ENCODE measurements around the gene MAP3K2.
A peak's percentile ranks its signal among the peaks of the same experiment; 100 is the strongest.

MAP3K2 gene

DNA sequence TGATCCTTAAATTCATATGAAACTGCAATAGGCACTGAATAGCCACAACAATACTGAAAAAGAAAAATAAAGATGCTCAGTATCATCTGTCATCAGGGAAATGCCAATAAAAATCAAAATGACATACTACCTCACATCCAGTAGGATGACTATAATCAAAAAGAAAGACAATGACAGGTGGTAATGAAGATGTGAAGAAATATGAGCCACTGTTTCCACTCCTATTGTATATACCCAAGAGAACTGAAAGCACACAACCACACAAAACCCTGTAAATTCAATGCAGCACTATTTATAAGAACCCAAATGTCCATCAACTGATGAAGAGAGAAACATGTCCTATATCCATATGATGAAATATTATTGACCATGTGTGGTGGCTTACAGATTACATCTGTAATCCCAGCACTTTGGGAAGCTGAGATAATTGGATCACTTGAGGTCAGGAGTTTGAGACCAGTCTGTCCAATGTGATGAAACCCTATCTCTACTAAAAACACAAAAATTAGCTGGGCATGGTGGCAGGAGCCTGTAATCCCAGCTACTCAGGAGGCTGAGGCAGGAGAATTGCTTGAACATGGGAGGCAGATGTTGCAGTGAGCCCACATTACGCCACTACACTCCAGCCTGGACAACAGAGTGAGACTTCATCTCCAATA lies 39.9 kb downstream of the MAP3K2 start:
- no peak for DNase-seq

DNA sequence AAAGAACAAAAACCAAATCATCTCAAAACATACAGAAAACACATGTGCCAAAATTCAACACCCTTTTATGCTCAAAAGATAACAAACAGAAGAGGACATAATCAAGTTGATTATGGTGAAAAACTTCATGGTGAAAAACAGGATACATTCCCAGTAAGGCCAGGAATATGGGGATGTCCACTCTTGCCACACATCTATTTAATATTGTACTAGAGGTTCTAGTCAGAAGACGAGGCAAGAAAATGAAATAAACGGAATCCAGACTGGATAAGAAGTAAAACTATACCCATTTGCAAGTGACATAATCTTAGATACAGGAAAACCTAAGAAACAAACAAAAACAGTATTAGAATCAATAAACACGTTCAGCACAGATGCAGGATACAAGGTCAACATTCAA lies 40.8 kb downstream of the MAP3K2 start:
- DNase-seq, result no peak

DNA sequence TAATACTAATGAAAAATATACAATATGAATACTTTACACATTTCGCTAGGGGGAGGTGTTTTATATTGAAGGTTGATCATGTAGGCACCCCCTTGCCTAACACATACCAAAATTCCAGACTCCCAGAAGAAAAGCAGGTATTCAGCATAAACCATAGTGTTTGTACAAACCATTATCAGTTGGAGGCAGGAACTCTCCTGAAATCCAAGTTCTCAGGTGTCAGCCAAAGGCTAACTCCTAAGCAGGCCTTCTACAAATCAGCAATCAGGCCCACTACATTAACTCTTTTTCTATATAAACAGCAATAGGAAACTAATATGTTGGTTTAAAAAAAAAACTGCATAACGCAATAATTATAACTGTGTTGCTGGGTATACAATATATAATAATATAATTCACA lies 44.5 kb downstream of the MAP3K2 start:
- DNase-seq, result no peak

DNA sequence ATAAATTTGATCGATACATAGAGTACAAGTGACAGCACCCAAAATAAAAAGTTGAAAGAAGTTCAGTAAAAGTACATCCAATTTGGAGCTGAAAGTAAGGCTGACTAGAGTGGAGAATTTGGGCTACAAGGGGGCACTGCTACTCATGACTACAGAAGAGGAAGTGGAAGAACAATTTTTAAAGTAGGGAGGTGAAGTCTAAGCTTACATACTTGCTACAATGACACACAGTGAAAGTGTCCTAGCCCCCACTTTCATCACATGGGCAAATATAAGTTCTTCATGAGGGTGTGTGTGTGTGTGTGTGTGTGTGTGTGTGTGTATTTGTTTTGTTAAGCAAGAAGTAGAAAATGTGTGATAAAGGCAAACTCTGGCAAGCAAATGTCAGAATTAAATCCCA lies 45.7 kb downstream of the MAP3K2 start:
- peak; percentile 14 for DNase-seq

DNA sequence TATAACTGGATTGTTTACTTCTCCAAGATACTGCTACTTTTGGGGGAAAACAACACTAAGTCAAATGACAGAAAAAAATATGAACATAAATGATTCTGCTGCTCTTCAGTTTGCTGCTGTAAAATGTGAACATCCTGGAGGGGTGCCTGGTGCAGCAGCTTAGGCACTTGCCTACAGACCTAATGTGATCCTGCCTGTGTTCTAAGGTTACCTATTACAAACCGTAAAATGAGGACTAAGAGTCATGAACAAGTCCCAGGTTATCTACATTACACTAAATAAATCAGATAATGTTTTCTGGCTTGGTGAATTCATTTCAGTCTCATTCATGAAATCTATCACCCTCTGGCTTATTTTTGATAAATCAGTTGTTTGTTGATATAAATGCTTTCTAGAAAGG lies 55.4 kb downstream of the MAP3K2 start:
- DNase-seq, result no peak

DNA sequence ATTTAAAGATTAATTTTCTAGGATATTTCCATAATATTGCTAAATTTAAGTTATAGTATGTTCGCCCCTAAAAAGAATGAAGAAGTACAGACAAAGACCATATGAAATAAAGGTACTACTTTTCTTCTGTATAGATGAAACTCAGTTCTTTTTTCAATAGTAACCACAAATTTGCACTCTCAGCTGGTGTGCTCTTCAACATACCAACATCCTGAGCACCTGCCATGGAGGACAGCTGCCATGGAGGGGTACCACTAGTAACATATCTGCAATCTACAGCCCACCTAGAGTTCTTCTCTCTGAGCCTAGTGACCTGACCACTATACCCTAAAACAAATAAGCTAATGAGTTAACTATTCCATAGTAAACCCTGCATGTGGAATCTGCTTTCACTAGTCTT lies 57.0 kb downstream of the MAP3K2 start:
- DNase-seq, result no peak

DNA sequence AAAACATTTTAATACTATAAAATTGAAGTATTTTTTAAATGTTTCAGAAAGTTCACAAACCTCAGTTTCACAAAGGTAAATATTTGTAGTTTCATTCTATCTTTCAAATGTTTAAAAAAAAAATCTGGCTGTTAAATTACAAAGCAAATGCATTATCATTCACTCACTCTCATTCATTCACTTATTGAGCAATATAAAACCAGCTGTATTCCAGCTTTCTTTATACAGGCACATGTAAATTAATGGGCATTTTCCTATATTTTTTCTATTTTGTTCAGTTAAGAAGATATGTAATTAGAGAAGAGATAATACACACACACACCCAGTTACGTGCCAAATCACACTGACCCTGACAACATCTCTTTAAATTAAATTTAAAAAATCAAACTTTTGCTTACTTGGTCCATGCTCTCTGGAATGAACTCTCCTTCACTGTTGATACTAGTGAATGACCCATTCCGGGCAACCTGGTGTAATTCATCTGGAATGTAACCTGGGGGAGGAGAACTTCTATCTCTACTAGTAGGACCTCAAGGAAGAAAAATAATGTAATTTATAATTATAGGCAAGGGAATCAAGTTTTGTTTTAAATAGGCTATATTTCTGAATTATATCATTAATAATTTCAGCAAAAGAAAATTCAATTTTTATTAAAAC lies 61.4 kb downstream of the MAP3K2 start:
- no peak for DNase-seq

DNA sequence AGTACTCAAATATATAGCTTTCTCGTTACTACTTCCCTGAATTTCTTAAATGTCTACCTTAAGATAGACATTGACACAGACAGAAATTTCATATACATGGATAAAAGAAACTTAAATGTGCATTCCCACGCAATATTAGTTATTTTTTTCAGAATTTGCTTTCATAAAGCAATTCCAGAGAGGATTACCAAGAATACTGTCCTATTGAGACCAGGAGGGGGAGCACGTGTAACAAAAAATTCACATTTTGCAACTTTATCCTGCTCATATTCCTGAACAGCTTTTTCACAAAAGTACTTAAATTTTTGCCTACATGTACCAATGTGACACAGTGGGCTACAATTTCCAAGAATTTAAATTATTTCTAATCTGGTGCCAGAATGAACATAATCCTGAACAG lies 63.1 kb downstream of the MAP3K2 start:
- DNase-seq, result no peak

DNA sequence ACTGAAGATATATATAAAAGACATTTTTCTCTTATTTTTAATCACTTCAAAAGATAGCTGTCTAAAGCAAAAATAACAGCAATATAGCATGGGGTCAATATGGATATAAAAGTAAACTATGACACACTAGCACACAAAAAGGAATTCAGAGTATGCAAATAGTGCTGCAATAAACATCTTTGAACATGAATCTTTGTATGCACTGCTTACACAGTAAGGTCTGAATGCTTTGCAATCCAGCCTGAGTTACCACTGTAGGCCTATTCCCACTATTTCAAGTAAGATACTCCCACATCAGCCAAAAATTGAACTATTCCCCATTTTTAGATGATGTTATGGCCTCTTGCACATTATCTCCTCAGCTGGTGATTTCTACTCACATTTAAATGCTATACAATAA lies 66.5 kb downstream of the MAP3K2 start:
- DNase-seq, result no peak

DNA sequence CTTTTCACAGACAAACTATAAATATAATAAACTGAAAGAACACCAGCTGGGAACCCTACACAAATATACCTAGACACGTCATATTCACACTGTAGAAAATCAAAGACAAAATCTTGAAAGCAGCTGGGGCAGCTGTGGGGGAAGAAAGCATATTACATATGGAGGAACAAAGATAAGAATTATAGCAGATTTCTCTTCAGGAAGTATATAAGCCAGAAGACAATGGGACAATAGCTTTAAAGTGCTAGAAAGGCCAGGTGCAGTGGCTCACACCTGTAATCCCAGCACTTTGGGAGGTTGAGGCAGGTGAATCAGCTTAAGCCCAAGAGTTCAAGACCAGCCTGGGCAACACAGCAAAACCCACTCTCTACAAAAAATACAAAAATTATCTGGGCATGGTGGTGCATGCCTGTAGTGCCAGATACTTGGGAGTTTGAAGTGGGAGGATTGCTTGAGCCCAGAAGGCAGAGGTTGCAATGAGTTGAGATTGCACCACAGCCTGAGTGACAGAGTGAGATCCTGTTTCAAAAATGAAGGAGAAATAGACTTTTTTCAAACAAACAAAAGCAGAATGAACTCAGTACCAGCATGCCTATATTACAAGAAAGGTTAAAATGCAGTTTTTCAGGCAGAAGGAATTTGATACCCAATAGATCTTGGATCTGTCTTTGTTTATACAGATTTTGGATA lies 67.0 kb downstream of the MAP3K2 start:
- DNase-seq, result no peak

DNA sequence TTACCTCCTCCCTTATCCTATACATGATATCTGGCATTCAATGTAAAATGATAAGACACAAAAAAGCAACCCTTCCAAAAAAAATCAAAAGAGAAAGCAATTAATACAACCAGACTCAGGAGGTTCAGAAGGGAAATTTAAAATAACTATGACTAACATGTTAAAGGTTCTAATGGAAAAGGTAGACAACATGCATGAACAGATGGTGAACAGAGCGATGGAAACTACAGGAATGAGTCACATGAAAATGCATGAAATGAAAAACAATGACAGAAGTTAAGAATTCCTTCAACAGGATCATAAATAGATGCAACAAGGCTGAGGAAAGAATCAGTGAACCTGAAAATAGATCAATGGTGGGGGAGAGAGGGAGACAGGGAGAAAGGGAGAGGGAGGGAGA lies 67.7 kb downstream of the MAP3K2 start:
- no peak for DNase-seq

DNA sequence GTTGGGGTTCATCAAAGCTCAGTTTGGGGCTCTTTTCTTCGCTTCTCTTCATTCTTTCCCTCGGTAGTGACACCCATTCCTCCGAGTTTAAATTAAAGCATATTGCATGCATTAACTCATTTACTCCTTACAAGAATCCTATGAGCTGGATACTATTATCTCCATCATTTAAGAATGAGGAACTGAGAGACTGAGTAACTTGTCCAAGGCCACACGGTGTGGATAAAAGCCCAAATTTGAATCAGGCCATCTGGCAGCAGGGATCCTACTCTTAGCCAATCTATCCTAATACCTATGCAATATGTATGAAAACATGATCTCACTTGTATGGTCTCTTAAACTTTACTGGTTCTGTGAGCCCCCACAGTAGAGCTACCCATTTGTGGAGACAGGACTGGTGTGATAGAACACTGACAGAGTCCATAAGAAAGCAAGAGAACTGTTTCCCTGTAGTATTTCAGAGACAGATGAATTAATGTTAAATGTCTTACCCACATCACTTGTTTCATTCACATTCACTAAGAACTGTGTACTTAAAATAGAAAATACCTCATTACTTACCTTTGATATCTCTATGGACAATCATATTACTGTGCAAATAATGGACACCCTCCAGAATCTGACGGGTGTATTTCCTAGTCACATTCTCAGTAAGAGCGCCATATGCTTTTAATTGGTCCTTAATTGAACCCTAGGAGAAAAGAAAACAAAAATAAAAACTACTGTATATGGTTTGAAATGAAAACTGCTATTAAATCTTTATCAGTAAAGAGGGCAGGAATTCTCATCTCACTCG lies 73.4 kb downstream of the MAP3K2 start:
- no peak for DNase-seq

DNA sequence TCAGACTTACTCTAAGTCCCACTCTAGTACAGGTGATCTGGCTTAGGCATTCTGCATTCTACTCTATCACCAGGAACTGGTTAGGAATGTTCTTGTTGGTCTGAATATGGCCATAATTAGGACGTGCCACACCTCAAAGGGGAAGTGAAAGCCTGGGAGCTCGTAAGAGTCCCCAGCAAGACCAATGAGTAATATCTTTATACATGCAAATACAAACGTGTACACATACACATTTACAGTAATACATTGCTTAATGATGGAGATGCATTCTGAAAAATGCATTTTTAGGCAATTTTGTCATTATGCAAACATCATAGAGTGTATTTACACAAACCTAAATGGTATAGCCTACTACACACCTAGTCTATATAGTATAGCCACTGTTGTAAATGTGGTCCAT lies 74.4 kb downstream of the MAP3K2 start:
- DNase-seq, result peak; percentile 57

DNA sequence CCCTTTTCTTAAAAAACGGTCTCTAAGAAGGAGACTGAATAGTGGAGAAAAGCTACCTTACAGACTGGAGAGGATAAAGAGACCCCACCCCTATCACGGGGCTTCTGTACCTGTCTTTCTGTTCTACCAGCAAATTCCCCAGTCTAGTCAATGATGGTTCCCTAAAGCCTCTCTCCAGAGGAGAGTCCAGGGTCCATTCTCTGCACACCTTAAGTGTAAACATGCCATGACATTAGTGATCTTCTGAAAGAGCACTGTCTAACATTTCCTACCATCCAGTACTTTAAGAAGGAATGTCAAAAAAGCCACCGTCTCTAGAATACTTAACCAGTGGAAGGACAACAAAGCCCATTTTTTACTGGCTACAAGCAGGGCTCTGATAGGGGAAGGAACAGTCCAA lies 76.8 kb downstream of the MAP3K2 start:
- DNase-seq, result no peak

DNA sequence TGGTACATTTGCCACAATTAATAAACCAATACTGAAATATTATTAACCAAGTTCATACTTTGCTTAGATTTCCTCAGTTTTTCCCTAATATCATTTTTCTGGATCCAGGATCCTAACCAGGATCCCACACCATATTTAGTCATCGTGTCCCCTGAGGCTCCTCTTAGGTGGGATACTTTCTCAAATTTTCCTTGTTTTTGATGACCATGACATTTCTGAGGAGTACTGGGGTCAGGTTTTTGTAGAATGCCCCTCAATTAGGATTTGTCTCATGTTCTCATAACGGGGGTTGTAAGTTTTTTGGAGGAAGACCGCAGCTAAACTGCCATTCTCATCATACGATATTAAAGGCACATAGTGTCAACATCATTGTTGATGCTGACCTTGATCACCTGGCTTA lies 78.3 kb downstream of the MAP3K2 start:
- DNase-seq, result no peak

DNA sequence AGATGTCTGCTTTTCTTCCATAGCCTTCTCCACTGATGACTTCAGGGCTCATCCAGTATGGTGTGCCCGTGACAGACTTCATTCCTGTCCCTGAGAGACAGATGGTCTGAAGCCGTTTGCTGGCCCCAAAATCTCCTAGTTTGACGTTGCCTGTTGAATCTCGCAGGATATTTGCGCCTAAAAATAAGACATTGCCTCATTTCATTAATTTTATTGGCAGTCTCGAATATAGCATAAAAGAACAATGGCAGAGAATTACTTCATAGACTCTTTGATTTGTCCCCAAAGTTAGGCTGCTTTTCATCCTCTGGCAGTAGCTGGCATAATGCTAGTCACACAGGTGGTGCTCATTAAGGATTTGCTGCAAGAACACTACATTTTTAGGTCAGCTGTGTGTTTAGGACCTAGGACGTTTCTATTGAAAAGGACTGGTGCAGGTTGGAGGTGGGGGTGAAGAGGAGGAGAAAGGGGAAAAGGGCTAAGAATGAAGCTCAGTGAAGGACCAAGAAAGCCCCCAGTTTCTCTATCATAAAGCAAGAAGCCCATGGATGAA lies 79.1 kb downstream of the MAP3K2 start:
- no peak for DNase-seq

DNA sequence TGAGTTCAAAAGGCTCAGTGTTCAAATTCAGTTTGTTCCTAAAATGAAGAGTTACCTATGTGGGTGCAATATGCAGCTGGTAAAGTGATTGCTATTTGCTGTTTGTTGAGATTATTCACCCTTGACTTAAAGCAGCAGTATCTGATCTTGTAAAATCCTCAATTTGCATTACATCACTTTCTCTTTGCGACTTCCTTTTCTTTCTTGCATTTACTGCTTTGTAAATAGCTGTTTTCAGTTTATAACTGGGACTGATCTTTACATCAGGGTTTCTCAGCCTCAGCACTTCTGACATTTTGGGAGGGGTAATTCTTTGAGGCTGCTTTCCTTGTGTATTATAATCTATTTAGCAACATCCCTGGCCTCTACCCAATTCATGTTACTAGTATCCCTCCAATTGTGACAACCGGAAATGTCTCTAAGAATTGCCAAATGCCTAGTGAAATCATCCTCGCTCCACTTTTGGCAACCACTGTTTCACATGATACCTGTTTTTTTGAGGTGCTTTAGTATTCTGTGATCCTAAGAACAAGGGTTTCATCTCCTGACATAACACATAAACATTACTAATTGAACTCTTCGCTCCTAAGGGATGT lies 81.7 kb downstream of the MAP3K2 start:
- no peak for DNase-seq

DNA sequence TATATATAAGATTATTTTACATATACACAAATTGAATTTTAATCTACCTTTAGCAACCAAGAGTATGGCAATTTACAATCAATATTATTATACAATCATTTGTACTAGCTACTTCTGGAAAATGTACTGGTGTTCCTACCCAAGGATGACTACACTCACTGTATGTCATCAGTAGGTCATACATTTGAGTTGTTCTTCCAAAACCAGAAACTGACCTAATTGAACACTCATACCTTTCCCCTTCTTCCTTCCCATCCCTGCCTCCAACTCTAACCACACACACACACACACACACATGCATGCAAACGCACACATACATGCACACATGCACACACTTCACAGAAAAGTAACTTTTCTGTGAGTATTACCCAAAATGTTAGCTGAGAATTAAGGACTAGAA lies 85.6 kb downstream of the MAP3K2 start:
- DNase-seq, result no peak

DNA sequence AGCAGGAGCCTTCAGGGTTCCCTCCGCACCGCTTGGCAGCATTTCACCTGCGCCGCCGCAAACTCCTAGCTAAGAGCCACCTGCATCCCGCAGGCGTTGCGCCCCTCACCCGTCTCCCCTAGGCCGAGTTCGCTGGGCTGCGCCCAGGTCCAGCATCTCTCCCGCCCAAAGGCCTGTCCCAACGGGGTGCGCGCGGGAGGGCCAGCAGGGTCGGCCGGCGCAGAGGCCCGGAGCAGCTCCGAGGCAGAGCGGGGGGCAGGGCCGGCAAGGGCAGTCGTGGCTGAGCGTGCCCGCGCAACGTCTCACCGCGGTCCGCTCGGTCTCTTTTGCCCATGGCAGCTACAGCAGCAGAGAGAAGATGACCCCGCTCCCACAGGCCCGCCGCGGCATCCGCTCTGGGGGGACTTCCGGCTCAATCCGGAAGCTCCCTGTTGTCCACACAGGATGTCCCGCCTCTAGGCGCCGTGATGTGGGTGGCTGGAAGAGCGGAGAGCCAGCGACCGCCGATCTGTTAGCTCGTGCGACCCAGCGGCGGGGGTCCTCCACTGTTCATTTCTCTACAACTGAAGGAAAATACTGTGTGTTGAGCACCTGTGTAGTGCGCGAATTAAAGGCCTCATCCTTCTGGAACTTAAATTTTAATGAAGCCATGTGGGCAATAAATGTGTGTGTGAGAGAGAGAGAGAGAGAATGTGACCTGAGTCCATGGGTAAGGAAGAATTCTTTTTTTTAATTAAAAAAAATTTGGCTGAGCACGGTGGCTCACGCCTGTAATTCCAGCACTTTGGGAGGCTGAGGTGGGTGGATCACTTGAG lies 93.8 kb downstream of the MAP3K2 start, which contains the start of gene ERCC3:
Gene ERCC3, minus strand, starts transcription at position 397 of the 815 bp plus-strand sequence. Its CDS starts 63 bp downstream, at position 334.
- peak; percentile 26 for DNase-seq

DNA sequence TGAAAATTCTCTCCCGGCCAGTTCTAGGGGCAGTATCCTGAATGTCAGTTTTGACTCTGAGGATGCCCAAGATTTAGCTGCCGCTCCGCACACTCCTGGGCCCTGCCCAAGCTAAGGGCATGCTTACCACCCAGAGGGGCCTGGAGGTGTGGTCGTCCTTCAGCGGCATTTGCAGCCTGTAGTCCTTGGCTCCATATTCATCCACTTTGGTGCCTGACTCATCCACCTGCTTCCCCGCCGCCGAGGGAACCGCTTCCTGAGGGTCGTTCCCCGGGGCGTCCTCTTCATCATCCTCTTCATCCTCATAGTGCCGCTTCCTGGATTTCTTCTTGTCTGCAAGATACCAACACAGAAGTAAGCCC lies 94.4 kb downstream of the MAP3K2 start:
- no peak for DNase-seq

DNA sequence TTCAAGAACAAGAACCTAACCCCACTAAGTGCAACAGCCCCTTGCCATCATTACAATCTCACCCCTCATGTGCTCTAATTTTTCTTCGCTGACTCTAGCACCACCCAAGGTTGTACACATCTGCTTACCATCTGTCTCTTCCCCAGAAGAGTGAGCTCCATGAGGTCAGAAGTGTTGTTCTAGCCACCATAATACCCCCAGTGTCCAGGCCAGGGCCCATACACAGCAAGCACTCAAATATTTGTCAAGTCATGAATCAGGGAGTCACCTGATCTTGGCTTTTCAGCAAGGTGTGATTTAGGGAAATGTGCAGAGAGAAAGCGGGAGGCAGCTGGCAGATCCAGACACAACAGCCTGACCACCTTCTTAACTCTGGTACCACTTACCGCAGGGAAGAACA lies 99.5 kb downstream of the MAP3K2 start:
- DNase-seq, result no peak

DNA sequence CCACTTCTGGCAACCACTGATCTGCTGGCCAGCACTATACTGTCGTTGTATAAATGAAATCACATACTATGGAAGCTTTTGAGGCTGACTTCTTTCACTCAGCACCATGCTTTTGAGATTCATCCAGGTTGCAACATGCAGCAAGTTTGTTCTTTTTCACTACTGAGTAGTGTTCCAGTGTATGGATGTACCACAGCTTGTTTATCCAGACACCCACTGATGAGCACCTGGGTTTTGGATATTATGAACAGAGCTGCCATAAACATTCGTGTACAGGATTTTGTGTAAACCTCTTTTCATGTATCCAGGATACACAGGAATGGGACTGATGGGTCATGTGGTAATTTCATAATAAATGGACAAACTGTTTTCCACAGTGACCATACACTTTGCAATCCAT lies 104.5 kb downstream of the MAP3K2 start:
- DNase-seq, result no peak
